PC-9 (cell line): ENCODE measurements around the gene THOC6. TPM values are rescaled to one million over a fixed set of nuclear protein-coding genes. Genes with fewer than 3 reads are reported as not detected.

ENCODE experiments used
- BruUV-seq: library from RNA; stranded (reverse); fragments of 400-500 nt; replicated peaks from 2 replicates; lab custom pipeline; 2021; lab: Mats Ljungman, UMichigan
- CTCF ChIA-PET: fragments of 300-600 bp; sonication (Branson Sonifier 250); formaldehyde crosslinking; loops from one replicate; lab custom pipeline; 2022; ENCODE audit warnings: antibody characterized with exemption; lab: Charles Lee
- POLR2A ChIA-PET: fragments of 300-600 bp; sonication (Branson Sonifier 250); formaldehyde crosslinking; loops from one replicate; lab custom pipeline; 2022; ENCODE audit warnings: antibody characterized with exemption; ENCODE audit not compliant: unreplicated experiment; lab: Charles Lee
- DNase-seq, 2 experiments: peaks; one replicate each; pipeline versions ENCODE4 v3.0.0 to v3.0.0-alpha.2; 2015 to 2022; ENCODE audit warnings: mixed read lengths in 1 of 2
- H2AFZ ChIP-seq: fragments of 200-600 bp; sonication (generic); 2 replicates; pipeline ENCODE4 v1.8.1; 2017; ENCODE audit warnings: antibody characterized with exemption
- H3F3A ChIP-seq: fragments of 200-600 bp; sonication (generic); 2 replicates; pipeline ENCODE4 v1.8.1; 2017; ENCODE audit warnings: antibody characterized with exemption, mild to moderate bottlenecking, low read depth; ENCODE audit not compliant: insufficient read depth
- H3K27ac ChIP-seq: fragments of 200-600 bp; sonication (generic); 2 replicates; pipeline ENCODE4 v1.6.1; 2016; ENCODE audit warnings: mixed run types
- H3K27me3 ChIP-seq: fragments of 200-600 bp; sonication (generic); 2 replicates; pipeline ENCODE4 v1.6.1; 2016; ENCODE audit warnings: low read depth, mixed run types; ENCODE audit not compliant: insufficient read depth
- H3K36me3 ChIP-seq: fragments of 200-600 bp; sonication (generic); 2 replicates; pipeline ENCODE4 v1.6.1; 2016; ENCODE audit warnings: low read depth, mixed run types
- H3K4me1 ChIP-seq: fragments of 200-600 bp; sonication (generic); replicated peaks from 2 replicates; pipeline ENCODE4 v1.6.1; 2016; ENCODE audit warnings: mixed run types; ENCODE audit not compliant: insufficient read depth
- H3K4me2 ChIP-seq: fragments of 200-600 bp; sonication (generic); 2 replicates; pipeline ENCODE4 v1.6.1; 2017; ENCODE audit warnings: mixed run types
- H3K4me3 ChIP-seq: fragments of 200-600 bp; sonication (generic); 2 replicates; pipeline ENCODE4 v1.6.1; 2016; ENCODE audit warnings: mixed run types
- H3K79me2 ChIP-seq: fragments of 200-600 bp; sonication (generic); 2 replicates; pipeline ENCODE4 v1.6.1; 2017; ENCODE audit warnings: low read depth, mixed run types
- H3K9me2 ChIP-seq: fragments of 200-600 bp; sonication (generic); 2 replicates; pipeline ENCODE4 v1.8.1; 2017; ENCODE audit warnings: mild to moderate bottlenecking; ENCODE audit not compliant: insufficient read depth
- H3K9me3 ChIP-seq: fragments of 200-600 bp; sonication (generic); 2 replicates; pipeline ENCODE4 v1.8.1; 2016; ENCODE audit warnings: low read depth; ENCODE audit not compliant: insufficient read depth
- H4K20me1 ChIP-seq: fragments of 200-600 bp; sonication (generic); 2 replicates; pipeline ENCODE4 v1.8.1; 2017; ENCODE audit not compliant: insufficient read depth
- EZH2 ChIP-seq: fragments of 200-600 bp; sonication (generic); IDR thresholded peaks from 2 replicates; pipeline ENCODE4 v1.8.0; 2017; ENCODE audit warnings: antibody characterized with exemption, low read depth
- intact Hi-C: fragments of 100-400 bp; cut with micrococcal nuclease; formaldehyde crosslinking; loops from one replicate; pipeline ENCODE4 v1.10.0; 2022; ENCODE audit not compliant: unreplicated experiment
- total RNA-seq: library from RNA; stranded (reverse); gene quantifications from 2 replicates; pipeline ENCODE4 v1.2.3, GENCODE V29; 2021
- TF ChIP-seq, protein P1 (sequence below): fragments of 200-600 bp; sonication (generic); conservative IDR thresholded peaks from 2 replicates; pipeline ENCODE4 v1.6.1; 2017; ENCODE audit warnings: mixed run types, antibody characterized with exemption, mild to moderate bottlenecking, moderate library complexity

Gene THOC6
- total RNA-seq, 1 experiment from 2014 or later: 69.9 TPM

DNA sequence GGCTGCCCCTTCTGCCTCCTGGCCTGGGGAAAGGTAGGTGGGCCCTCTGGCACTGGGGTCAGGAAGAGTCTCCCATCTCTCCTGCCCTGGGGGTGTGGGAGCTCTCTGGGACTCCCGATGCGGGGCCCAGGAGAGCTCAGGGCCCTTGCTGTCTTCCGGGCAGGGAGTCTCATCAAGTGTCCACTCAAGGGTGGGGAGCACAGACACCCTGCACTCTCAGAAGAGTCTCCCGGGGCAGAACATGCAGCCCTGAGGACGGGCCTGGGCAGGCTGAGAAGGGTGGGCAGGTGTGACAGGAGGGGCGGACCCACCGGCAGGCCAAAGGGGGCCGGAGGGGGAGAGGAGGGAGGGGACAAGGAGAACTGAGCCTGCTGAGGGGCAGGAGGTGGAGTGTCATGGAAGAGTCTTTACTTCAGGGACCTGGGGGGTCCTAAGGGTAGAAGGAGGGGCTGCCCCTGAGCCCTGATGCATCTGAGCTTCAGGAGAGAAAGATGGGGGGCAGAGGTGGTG, 35.2 kb upstream of the THOC6 start:
- Histone ChIP-seq H3K4me2 (no peak overlapping the region), H3K4me1 (peaks cover 22% of the 10 kb centered on the region; the same call in 1 of the 2 replicates), H3K27ac (no peak overlapping the region), H3F3A (peaks cover 17% of the 10 kb centered on the region; the same call in 1 of the 2 replicates), H2AFZ (no peak overlapping the region), H3K9me3 (no peaks in the 10 kb centered on the region), H3K9me2 (no peaks in the 10 kb centered on the region), H3K4me3 (no peak overlapping the region), H4K20me1 (no peaks in the 10 kb centered on the region), H3K27me3 (no peaks in the 10 kb centered on the region), H3K36me3 (no peaks in the 10 kb centered on the region), H3K79me2 (no peaks in the 10 kb centered on the region)
- BruUV-seq: no TSS peak
- no peak for DNase-seq
- POLR2A ChIA-PET: no interaction called here
- no peak for TF ChIP-seq EZH2
- TF ChIP-seq, protein P1, sequence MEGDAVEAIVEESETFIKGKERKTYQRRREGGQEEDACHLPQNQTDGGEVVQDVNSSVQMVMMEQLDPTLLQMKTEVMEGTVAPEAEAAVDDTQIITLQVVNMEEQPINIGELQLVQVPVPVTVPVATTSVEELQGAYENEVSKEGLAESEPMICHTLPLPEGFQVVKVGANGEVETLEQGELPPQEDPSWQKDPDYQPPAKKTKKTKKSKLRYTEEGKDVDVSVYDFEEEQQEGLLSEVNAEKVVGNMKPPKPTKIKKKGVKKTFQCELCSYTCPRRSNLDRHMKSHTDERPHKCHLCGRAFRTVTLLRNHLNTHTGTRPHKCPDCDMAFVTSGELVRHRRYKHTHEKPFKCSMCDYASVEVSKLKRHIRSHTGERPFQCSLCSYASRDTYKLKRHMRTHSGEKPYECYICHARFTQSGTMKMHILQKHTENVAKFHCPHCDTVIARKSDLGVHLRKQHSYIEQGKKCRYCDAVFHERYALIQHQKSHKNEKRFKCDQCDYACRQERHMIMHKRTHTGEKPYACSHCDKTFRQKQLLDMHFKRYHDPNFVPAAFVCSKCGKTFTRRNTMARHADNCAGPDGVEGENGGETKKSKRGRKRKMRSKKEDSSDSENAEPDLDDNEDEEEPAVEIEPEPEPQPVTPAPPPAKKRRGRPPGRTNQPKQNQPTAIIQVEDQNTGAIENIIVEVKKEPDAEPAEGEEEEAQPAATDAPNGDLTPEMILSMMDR: no peak
- CTCF ChIA-PET: interaction anchor here (0.6 kb wide), 1 partner anchor 37 kb away, joined by 6 read pairs; no protein-coding TSS in a partner anchor
- intact Hi-C loops: no loop called here

DNA sequence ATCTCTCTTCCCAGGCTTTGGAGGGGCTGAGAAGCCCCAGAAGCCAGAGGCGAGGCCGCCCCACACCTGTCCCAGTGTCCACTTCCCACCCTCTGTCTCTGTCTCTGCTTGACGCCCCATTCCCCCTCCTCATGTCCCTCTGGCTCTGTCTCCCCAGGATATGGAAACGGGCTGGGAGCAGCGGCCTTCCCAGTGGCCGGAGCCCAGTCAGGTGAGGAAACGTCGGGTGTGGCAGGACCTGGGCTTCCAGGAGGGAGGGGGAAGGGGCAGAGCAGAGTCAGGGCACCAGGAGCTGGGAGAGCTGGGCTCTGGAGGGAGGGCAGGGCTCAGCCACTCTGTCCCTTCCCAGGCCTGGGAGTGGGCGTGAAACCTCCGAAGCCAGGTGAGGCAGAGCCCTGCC, 32.9 kb upstream of the THOC6 start:
- TF ChIP-seq, protein P1: no peak
- TF ChIP-seq EZH2: no peak
- Histone ChIP-seq H3K9me2 (no peaks in the 10 kb centered on the region), H3K4me3 (no peak overlapping the region), H3K27me3 (no peaks in the 10 kb centered on the region), H3K4me2 (peak overlapping the region; percentile 19), H4K20me1 (no peaks in the 10 kb centered on the region), H3K79me2 (no peaks in the 10 kb centered on the region), H3K4me1 (peaks cover 23% of the 10 kb centered on the region; the same call in 1 of the 2 replicates), H3F3A (peaks cover 4% of the 10 kb centered on the region; the same call in 1 of the 2 replicates), H2AFZ (no peak overlapping the region), H3K36me3 (no peaks in the 10 kb centered on the region), H3K27ac (no peak overlapping the region), H3K9me3 (no peaks in the 10 kb centered on the region)
- POLR2A ChIA-PET: interaction anchor here (0.5 to 2.6 kb wide), 7 partner anchors 19 to 266 kb away, joined by 3 to 41 read pairs (median 6); partner anchors contain the start of genes CLDN9, HCFC1R1, THOC6 and TNFRSF12A
- DNase-seq: peak in 1 of 2 experiments; percentile 87
- CTCF ChIA-PET: interaction anchor here (0.7 to 1.1 kb wide), 4 partner anchors 19 to 64 kb away, joined by 3 to 7 read pairs (median 4); no protein-coding TSS in a partner anchor
- intact Hi-C loops: loop anchor here (1.0 kb wide), 1 partner anchor 29 kb away; the partner anchor contains the start of gene TNFRSF12A
- BruUV-seq: no TSS peak

DNA sequence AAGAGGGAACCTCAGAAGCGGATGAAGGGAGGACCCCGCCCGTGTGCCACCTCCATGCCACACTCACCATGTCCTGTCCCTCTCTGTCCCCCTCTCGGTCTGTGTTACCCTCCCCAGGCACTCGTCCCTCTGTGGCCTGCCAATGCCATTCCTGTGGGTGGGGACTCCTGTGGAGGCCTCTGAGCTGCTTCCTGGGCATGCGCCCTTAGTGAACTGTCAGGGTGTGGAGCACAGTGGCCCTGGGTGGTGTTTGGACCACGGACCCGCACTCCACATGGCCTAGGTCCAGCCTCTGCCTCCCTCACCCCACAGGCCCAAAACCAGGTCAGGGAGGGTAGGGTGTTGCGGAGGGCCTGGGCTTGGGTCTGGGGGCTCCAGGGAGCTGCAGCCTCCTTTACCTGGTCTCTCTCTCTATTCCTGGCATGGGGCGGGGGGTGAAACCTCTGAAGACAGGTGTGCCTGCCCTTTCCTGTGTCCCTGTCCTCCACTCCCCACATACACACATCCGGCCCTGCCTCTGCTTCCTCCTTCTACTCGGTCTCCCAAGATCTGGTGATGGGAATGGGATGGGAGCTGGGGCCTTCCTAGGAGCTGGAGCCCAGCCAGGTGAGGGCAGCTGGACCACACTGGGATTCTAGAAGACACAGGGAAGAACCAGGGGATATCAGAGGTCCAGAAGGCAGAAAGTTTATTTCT, 32.1 kb upstream of the THOC6 start:
- no peak overlapping the region for H3K4me3 ChIP-seq
- CTCF ChIA-PET: interaction anchor here (0.7 to 1.1 kb wide), 8 partner anchors 9 to 67 kb away, joined by 3 to 7 read pairs (median 3); no protein-coding TSS in a partner anchor
- H3K79me2 ChIP-seq: no peaks in the 10 kb centered on the region
- BruUV-seq: TSS peak; percentile 43
- intact Hi-C loops: loop anchor here (1.0 kb wide), 1 partner anchor 29 kb away; the partner anchor contains the start of gene TNFRSF12A
- H3F3A ChIP-seq: no peaks in the 10 kb centered on the region; the same call in 1 of the 2 replicates
- DNase-seq: peak in 1 of 2 experiments; percentile 73
- no peak overlapping the region for H3K4me2 ChIP-seq
- no peak for TF ChIP-seq EZH2
- TF ChIP-seq, protein P1: no peak
- no peak overlapping the region for H2AFZ ChIP-seq
- H3K36me3 ChIP-seq: no peaks in the 10 kb centered on the region
- POLR2A ChIA-PET: interaction anchor here (0.5 to 2.6 kb wide), 10 partner anchors 18 to 265 kb away, joined by 3 to 41 read pairs (median 6); partner anchors contain the start of genes CLDN9, HCFC1R1, THOC6 and TNFRSF12A
- H4K20me1 ChIP-seq: no peaks in the 10 kb centered on the region
- H3K27me3 ChIP-seq: no peaks in the 10 kb centered on the region
- no peak overlapping the region for H3K27ac ChIP-seq
- no peaks in the 10 kb centered on the region for H3K9me3 ChIP-seq
- no peaks in the 10 kb centered on the region for H3K9me2 ChIP-seq
- H3K4me1 ChIP-seq: peaks cover 25% of the 10 kb centered on the region
